ENCODE data around the gene CCDC88B.

DNA sequence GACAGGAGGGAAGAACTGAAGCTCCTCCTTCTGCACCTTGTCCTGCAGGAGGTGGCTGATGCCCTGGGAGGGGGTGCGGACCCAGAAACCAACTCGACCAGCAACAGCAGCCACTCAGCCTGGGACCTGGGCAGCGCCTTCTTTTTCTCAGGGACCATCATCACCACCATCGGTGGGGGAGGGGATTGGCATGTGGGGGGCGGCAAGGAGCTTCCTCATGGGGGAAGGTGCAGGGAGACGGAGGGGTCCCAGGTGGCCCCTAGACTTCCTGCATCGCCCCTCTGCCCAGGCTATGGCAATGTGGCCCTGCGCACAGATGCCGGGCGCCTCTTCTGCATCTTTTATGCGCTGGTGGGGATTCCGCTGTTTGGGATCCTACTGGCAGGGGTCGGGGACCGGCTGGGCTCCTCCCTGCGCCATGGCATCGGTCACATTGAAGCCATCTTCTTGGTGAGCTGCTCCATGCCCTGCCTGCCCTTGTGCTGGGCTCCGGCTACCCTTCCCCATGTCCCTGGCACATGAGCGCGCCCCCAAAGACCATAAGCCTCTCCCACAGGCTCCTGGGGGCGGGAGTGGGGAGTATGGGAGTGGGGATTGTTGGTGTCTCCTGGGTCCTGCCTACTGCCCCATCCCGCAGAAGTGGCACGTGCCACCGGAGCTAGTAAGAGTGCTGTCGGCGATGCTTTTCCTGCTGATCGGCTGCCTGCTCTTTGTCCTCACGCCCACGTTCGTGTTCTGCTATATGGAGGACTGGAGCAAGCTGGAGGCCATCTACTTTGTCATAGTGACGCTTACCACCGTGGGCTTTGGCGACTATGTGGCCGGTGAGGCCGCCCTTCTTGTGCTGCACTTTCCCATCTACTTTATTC is 42.9 kb upstream of the CCDC88B start:
- TF ChIP-seq CTCF (IDR thresholded peaks at IDR 0.05; ENCODE audit: poor library complexity) (no peak), EZH2 (IDR thresholded peaks at IDR 0.05; ENCODE audit: borderline replicate concordance) (peak; percentile 10), EZH2phosphoT487 (IDR thresholded peaks at IDR 0.05; ENCODE audit: low read depth, severe bottlenecking, unreplicated experiment) (no peak)
